ENCODE measurements around the gene EEF2.
A peak's percentile ranks its signal among the peaks of the same experiment; 100 is the strongest.
"Not testable (repeated sequence)": the region's sequence is repeated elsewhere in the genome, so short reads cannot be mapped to it uniquely, and the experiment has no call there.

Gene EEF2

DNA sequence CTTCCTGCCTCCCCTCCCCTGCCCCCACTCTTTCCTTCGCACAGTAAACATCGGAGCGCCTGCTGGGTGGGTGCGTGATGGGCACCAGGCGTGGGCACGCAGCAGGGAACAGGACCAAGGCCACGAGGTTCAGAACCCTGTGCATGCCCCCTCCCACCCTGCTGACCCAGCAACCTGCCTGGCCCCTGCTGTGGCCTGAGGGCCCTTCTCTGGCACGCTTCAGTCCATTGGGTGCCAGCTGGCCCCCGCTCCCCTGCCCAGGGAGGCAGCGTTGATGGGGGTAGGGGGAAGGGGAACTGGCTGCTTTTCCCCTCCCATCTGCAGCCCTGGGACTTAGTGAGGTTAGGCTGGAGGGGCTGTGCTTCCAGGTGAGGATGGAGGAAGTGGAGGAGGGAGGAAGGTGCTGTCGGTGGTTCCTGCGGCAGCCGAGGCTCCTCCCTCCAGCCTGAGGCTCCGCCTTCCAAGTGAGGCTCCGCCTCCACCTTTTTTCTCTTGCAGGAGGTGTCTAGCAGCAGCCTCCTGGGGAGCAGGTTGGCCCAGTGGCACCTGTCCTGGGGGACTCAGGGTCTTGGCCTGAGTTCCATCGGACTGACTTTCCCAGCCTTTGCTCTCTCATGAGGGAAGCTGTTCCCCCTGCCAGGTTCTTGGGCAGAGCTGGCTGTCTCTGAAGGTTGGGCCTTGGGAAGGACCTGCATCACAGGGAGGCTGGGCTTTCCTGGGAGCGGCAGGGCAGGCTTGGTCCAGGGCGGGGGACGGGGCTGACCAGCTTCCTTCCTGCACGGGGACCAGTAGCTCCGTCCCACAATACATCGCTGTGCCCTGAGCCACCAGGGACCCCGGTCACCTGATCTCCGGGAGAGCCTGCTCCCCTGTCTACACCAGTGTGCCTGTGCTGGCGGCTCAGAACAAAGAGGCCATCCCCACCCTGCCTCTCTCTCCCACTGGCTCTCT is 29.6 kb upstream of the EEF2 start:
- DNase-seq (ENCODE audit: low spot score), result no peak

DNA sequence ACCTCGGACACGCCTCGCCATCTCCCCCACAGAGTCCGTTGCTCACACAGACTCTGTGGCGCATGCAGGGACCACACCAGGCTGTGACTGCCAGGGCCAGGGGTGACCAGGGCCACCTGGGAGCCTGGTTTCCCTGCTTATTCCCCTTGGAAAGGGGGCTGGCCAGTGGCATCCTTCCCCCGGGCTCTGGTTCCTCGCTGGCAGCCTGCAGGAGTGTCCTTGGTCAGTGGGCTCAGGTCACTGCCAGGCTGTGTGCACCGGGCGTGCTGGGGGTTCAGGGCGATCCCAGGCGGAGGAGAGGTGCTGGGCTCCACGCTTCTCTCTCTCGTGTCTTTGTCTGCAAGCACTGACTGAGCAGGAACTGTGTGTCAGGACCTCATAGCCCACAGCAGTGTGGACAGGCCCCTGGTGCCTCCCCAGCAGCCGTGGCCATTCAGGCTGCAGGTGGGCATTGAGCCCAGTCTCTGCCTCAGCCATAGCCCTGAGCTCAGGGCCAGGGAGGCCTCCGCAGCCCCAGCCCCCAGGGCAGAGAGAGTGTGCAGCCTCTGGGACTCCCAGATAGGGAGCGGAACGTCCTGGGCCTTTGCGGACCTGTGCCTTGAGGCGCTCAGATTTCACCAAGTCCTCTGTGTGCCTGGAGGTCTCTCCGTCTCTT is 28.8 kb upstream of the EEF2 start:
- DNase-seq (ENCODE audit: low spot score), result peak; percentile 68

GRCh38 chr19:4012975-4013634 is 27.8 kb upstream of the EEF2 start:
- DNase-seq (ENCODE audit: low spot score), result no peak

- DNase-seq (ENCODE audit: low spot score), result no peak
Observed at GRCh38 chr19:4012092-4012974, 27.1 kb upstream of the EEF2 start.

DNA sequence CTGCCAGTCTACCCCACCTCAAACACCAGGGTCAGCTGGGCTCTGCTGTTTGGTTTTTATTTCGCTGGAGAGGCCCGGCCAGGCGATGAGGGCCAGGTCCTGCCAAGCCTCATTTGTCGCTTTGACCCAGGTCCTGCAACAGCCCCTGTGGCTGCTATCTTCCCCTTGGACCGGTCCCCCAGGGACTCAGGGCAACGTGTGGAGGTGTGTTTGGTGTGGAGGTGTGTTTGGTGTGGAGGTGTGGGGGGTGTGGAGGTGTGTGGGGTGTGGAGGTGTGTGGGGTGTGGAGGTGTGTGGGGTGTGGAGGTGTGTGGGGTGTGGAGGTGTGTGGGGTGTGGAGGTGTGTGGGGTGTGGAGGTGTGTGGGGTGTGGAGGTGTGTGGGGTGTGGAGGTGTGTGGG is 26.2 kb upstream of the EEF2 start:
- DNase-seq (ENCODE audit: low spot score), result not testable (repeated sequence)

DNA sequence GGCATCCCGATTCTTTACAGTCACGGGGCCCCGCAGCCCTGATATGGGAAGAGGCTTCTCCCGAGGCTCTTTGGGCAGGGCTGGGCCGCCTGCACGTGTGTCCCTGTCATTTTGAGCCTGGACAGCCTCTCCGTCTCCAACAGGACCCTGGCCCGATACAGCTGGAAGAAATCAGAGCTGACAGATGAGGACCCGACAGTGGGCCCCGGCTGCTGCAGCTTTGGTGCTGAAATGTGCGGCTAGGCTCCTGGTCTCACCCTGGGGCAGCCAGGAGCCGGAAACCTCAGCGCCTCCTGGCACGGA is 25.5 kb upstream of the EEF2 start:
- DNase-seq (ENCODE audit: low spot score), result no peak

- DNase-seq (ENCODE audit: low spot score), result no peak
Observed at GRCh38 chr19:4009990-4010807, 24.9 kb upstream of the EEF2 start.

DNA sequence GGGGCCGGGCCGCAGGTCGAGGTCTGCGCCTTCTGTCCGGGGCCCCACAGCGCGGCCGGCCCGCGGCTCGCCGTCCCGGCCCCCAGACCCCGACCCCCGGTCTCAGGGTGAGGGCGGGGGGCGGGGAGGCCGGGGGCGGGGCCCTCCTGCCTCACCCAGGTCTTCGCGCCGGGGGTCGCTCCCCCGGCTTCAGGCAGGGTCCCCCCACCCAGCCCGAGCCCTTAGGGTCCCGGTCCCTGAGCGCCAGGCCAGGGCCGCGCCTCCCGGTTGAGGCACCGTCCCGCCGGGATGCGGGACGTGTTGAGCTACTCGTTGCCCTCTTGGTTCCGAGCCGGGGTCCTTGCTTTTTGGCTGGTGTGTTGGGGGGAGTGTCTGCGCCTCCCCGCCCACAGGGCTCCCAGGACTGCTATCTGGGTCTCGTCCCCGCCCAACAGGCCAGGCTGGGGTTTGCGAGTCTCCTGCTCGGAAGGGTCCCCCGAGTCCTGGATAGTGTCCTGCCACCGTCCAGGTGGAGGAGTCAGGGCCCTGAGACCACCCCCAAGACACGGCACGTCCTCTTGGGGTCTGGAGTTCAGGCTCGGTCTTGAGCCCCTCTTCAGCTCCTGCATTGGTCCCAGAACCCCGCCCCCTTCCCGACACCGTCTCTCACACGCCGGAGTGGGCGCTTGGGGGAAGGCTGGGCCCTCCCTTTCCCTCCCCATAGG is 22.7 kb upstream of the EEF2 start:
- DNase-seq (ENCODE audit: low spot score), result no peak

DNA sequence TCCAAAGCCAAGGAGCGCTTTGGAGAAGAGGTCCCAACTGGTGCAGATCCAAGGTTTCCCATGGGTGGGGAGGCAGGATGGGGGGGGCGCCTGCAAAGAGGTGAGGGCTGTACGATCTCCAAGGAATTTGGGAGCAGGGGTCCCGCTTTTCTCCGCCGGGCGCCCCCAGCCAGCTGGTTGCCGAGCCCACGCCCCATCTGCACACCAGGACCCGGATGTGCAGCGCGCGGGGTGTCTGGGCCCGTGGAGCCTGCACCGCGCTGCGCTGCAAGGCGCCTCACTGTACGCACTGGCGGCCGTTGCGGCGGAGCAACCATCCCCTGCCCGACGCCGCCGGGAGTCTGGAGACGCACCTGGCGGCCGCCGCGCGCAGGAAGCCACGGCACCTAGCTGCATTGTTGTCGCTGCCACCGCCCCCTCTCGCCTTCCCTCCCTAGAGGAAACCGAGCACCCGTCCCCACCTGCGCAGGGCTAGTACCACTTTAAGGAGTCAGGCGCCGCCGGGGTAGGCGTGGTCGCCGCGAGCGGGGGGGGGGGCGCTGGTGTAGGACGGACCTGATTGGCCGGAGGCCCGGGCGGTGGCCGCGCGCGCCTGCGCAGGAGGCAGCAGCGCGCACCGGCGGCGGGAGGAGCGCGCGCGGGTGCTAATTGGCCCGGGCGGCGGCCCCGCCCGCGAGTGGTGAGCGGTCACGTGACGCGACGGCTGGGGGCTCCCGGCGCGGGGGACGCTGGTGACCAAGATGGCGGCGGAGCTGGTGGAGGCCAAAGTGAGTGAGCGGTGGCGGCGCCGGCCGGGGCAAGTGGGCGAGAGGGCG is 22.0 kb upstream of the EEF2 start, which contains the start of gene PIAS4:
TSS of gene PIAS4 (plus strand) at position 716 of the 815 bp plus-strand sequence. CDS start at position 741, 25 bp downstream.
- DNase-seq (ENCODE audit: low spot score), result peak; percentile 95

GRCh38 chr19:4005436-4005835 is 20.2 kb upstream of the EEF2 start:
- DNase-seq (ENCODE audit: low spot score), result not testable (repeated sequence)

DNA sequence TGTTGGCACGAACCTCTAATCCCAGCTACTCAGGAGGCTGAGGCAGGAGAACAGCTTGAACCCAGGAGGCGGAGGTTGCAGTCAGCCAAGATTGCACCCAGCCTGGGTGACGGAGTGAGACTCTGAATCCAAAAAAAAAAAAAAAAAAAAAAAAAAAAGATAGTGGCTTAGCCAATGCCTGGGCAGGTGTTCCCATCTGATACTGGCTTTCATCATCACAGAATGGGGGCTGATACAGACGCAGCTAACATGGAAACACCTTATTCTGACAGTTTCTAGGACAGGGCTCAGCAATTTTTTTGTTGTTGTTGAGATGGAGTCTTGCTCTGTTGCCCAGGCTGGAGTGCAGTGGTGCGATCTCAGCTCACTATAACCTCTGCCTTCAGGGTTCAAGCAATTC is 15.5 kb upstream of the EEF2 start:
- DNase-seq (ENCODE audit: low spot score), result not testable (repeated sequence)

GRCh38 chr19:3998667-3999412 is 13.6 kb upstream of the EEF2 start:
- DNase-seq (ENCODE audit: low spot score), result not testable (repeated sequence)

- DNase-seq (ENCODE audit: low spot score), result no peak
Observed at GRCh38 chr19:3995607-3996006, 10.3 kb upstream of the EEF2 start.

DNA sequence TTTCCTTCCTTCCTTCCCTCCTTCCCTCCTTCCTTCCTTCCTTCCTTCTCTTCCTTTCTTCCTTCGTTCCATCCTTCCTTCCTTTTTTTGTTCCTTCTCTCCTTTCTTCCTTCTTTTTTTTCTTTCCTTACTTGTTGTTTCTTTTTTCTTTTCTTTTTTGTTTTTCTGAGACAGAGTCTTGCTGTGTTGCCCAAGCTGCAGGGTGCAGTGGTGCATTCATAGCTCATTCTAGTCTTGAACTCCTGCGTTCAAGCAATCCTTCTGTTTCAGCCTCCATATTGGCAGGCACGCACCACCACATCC is 5.5 kb upstream of the EEF2 start:
- DNase-seq (ENCODE audit: low spot score), result no peak

DNA sequence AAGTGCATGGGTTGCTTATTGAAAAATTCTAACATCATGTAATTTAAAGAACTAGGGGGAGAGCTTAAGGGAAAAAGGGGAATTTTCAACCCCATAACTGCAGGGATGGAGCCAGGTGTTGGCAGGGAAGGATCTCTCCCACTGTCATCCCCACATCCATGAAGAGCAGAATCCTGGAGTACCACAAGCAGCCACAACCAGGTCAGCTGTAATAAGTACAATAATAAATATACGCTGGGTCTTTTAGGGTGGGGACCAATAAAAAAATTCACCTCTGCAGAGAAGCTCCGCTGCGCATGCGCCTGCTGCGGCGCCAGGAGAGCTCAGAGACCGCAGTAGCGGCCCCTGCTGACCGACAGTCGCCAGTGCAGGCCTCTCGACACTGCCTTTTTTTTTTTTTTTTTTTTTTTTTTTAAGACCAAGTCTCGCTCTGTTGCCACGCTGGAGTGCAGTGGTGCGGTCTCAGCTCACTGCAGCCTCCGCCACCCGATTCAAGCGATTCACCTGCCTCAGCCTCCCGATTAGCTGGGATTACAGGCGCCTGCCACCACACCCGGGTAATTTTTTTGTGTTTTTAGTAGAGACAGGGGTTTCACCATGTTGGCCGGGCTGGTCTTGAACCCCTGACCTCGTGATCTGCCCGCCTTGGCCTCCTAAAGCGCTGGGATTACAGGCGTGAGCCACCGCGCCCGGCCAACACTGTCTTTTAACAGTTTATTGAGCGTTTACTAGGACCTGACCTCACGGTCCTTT is 2.5 kb upstream of the EEF2 start:
- peak; percentile 78 for DNase-seq (ENCODE audit: low spot score)

DNA sequence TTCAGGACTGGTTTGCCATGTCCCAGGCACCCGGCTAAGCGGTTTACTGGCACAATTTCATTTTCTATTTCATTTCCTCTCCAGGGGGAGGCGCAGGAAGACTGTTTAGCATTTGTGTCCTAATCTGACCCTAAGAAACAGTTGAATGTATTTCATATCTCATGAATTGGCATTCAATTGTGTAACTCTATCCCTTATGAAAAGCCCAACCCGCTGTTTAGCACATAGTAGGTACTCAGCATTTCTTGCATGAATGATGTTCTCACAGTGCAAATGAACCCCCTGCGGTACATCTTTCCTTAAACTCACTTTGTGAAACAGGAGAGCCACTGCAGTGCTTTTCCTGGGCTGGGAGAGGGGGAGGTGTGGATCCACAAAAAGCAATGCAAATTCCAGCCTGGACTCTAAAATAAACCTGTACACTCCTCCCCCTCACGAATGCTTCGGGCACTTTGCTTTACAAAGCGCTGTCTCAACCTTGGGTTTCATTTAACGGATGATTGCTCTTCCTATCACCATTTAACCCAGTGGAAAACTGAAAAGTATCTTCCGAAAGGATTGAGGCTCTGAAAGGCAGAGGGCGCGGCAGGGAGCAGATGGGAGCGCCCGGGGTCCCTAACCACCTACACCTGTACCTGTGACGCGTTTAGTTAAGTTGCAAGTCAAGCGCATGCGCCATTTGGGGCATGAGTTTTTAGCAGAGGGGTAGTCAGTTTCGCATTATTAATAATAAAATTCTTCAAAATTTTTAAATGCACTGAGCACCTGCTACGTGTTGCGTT is 1.2 kb upstream of the EEF2 start:
- peak; percentile 88 for DNase-seq (ENCODE audit: low spot score)

GRCh38 chr19:3985643-3986259 is 488 bp upstream of the EEF2 start:
- DNase-seq (ENCODE audit: low spot score), result no peak

All from Ammon's horn (tissue), 1 donor.